NB4 (cell line): ENCODE data around the gene RGS8.

ENCODE experiments used
- CTCF ChIP-seq: IDR thresholded peaks from one replicate; pipeline ENCODE4 v1.5.1; 2012; ENCODE audit warnings: low read depth, low read length
- POLR2A ChIP-seq: IDR thresholded peaks from 2 replicates; pipeline ENCODE4 v1.6.1; 2011; ENCODE audit warnings: mild to moderate bottlenecking; ENCODE audit not compliant: insufficient read length; ENCODE audit errors: extremely low read depth

GRCh38 chr1:182642461-182642860, 41.9 kb downstream of the RGS8 start:
- TF ChIP-seq CTCF (no peak), POLR2A (no peak)
